K562 (cell line): ENCODE measurements around the gene CTNNBL1. TPM values are rescaled to one million over a fixed set of nuclear protein-coding genes. Genes with fewer than 3 reads are reported as not detected.

ENCODE experiments used
- DACH1 ChIP-seq: fragments of 450-650 bp; IDR thresholded peaks from 2 replicates; pipeline ENCODE4 v1.6.1; 2018; ENCODE audit not compliant: partially characterized antibody
- GTF3C2 ChIP-seq: IDR thresholded peaks from 3 replicates; pipeline ENCODE4 v1.6.1; 2011; ENCODE audit warnings: borderline replicate concordance, mild to moderate bottlenecking, moderate library complexity; ENCODE audit not compliant: insufficient read length; ENCODE audit errors: extremely low read depth
- MYNN ChIP-seq, 2 experiments: sonication (generic); formaldehyde crosslinking in 1 of 2; IDR thresholded peaks; 2 replicates each; pipeline versions ENCODE4 v1.5.0 to v1.6.1; 2016 to 2020; ENCODE audit warnings: antibody characterized with exemption in 1 of 2, missing genetic modification reagents in 1 of 2
- SAFB2 ChIP-seq: fragments of 200-400 bp; formaldehyde crosslinking; IDR thresholded peaks from 2 replicates; pipeline ENCODE4 v1.6.1; 2018; ENCODE audit warnings: borderline replicate concordance, low read length, low read depth, moderate library complexity; ENCODE audit not compliant: severe bottlenecking
- SMAD3 ChIP-seq: fragments of 450-650 bp; formaldehyde crosslinking; conservative IDR thresholded peaks from 2 replicates; pipeline ENCODE4 v1.4.0; 2020; ENCODE audit warnings: mild to moderate bottlenecking
- SOX6 ChIP-seq: fragments of 450-650 bp; IDR thresholded peaks from 2 replicates; pipeline ENCODE4 v1.6.1; 2014; ENCODE audit warnings: mild to moderate bottlenecking
- TRIM25 ChIP-seq: fragments of 450-650 bp; IDR thresholded peaks from 2 replicates; pipeline ENCODE4 v1.7.0; 2016; ENCODE audit warnings: borderline replicate concordance
- YY1 ChIP-seq, 3 experiments: IDR thresholded peaks; 2 replicates each; pipeline ENCODE4 v1.6.1; 2011; ENCODE audit warnings: low read length in 2 of 3, mild to moderate bottlenecking in 2 of 3, moderate library complexity in 2 of 3, borderline replicate concordance in 1 of 3, control low read depth in 1 of 3, low read depth in 1 of 3; ENCODE audit not compliant: insufficient read depth in 3 of 3, insufficient replicate concordance in 2 of 3, control insufficient read depth in 1 of 3, insufficient read length in 1 of 3; ENCODE audit errors: extremely low read depth in 1 of 3
- ZC3H8 ChIP-seq: fragments of 450-650 bp; IDR thresholded peaks from 2 replicates; pipeline ENCODE4 v1.6.1; 2017
- ZNF133 ChIP-seq: fragments of 250-450 bp; sonication (Bioruptor Pico); IDR thresholded peaks from 2 replicates; pipeline ENCODE4 v1.4.0; 2020; ENCODE audit warnings: mild to moderate bottlenecking
- ZNF212 ChIP-seq: fragments of 450-650 bp; formaldehyde crosslinking; IDR thresholded peaks from 2 replicates; pipeline ENCODE4 v1.4.0; 2020; ENCODE audit warnings: mild to moderate bottlenecking
- ZNF24 ChIP-seq: fragments of 450-650 bp; IDR thresholded peaks from 2 replicates; pipeline ENCODE4 v1.6.1; 2016
- ZNF551 ChIP-seq: fragments of 250-450 bp; sonication (Bioruptor Pico); IDR thresholded peaks from 2 replicates; pipeline ENCODE4 v1.5.0; 2021; ENCODE audit warnings: mild to moderate bottlenecking, moderate library complexity
- ZSCAN29 ChIP-seq: fragments of 450-650 bp; IDR thresholded peaks from 2 replicates; pipeline ENCODE4 v1.6.1; 2017
- polyA plus RNA-seq, 8 experiments: library from polyadenylated mRNA; depleted of rRNA in 4 of 8; stranded (reverse) in 5 of 8; unstranded in 3 of 8; fragments of >200 nt; fragmentation: Nextera tagmentation in 2 of 8; fragmentation: Illumina TruSeq in 1 of 8; extraction: Ambion mirVana in 2 of 8; extraction: Trizol in 1 of 8; gene quantifications; 2 replicates each; pipeline versions ENCODE4 v1.2.1 to v1.2.3, GENCODE V29; 2011 to 2014; ENCODE audit warnings: inconsistent platforms in 1 of 8, missing spikeins in 1 of 8
- total RNA-seq, 7 experiments: library from RNA; depleted of rRNA in 6 of 7; stranded (reverse); fragments of >200 nt in 6 of 7; fragmentation: Illumina TruSeq in 2 of 7; extraction: Trizol in 2 of 7; gene quantifications; 2 replicates each; pipeline versions ENCODE4 v1.2.1 to v1.2.3, GENCODE V29; 2011 to 2021; ENCODE audit warnings: low replicate concordance in 1 of 7

CTNNBL1 gene
- total and polyA plus RNA-seq, 9 of the 15 experiments (the other 6 are each of a cell fraction or from before 2014, with no cell fraction given) = 32.4 to 85.6 (median 43.6) TPM

GRCh38 chr20:37850724-37851355, 157.0 kb downstream of the CTNNBL1 start (continued):
- TF ChIP-seq GTF3C2 = no peak
- TF ChIP-seq MYNN (IDR thresholded peaks at IDR 0.05) = peak; percentile 85
- no peak for TF ChIP-seq MYNN (CRISPR knock-in tag; IDR thresholded peaks at IDR 0.05)
- no peak for TF ChIP-seq ZNF212 (CRISPR knock-in tag)
- TF ChIP-seq ZNF551 (CRISPR knock-in tag) = no peak
- TF ChIP-seq ZNF24 = peak; percentile 59; the same call in 1 of the 2 replicates
- TF ChIP-seq ZNF133 (CRISPR knock-in tag) = no peak
- peak in 1 of 3 experiments; percentile 40 for TF ChIP-seq YY1 (IDR thresholded peaks at IDR 0.05; ENCODE audit: borderline replicate concordance in 1 of 3, control insufficient read depth in 1 of 3, extremely low read depth in 1 of 3, insufficient read depth in 3 of 3, insufficient read length in 1 of 3, insufficient replicate concordance in 2 of 3, low read depth in 1 of 3, low read length in 2 of 3)
- TF ChIP-seq SMAD3 (CRISPR knock-in tag) = peak; percentile 64; the same call in 1 of the 2 replicates
- TF ChIP-seq ZC3H8 = no peak
- TF ChIP-seq TRIM25 = no peak
- no peak for TF ChIP-seq SAFB2
- peak; percentile 97 for TF ChIP-seq SOX6
- TF ChIP-seq DACH1 = peak; percentile 64
- TF ChIP-seq ZSCAN29 = no peak
